ENCODE results near the gene AP2B1.

DNA sequence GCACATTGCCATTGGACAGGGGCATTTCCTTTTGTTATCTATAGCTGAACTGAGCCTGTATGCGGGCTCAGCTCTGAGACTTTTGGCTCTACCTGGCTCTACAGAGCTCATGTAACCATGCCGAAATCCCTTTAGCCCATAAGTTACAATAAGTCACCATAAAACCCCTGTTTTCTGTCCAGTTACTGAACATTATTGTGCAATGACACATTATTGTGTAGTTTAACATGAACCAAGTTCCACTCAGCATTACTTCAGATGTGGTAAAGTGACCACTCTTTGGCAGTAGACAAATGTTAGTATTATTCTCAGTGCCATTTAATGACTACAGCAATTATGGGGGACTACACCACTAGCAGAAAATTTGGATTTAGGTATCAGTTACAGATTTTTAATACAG lies 78.9 kb downstream of the AP2B1 start:
- TF ChIP-seq, protein P1, sequence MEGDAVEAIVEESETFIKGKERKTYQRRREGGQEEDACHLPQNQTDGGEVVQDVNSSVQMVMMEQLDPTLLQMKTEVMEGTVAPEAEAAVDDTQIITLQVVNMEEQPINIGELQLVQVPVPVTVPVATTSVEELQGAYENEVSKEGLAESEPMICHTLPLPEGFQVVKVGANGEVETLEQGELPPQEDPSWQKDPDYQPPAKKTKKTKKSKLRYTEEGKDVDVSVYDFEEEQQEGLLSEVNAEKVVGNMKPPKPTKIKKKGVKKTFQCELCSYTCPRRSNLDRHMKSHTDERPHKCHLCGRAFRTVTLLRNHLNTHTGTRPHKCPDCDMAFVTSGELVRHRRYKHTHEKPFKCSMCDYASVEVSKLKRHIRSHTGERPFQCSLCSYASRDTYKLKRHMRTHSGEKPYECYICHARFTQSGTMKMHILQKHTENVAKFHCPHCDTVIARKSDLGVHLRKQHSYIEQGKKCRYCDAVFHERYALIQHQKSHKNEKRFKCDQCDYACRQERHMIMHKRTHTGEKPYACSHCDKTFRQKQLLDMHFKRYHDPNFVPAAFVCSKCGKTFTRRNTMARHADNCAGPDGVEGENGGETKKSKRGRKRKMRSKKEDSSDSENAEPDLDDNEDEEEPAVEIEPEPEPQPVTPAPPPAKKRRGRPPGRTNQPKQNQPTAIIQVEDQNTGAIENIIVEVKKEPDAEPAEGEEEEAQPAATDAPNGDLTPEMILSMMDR (tag by site-specific recombination; IDR thresholded peaks at IDR 0.05), result no peak
- TF ChIP-seq, protein P2, sequence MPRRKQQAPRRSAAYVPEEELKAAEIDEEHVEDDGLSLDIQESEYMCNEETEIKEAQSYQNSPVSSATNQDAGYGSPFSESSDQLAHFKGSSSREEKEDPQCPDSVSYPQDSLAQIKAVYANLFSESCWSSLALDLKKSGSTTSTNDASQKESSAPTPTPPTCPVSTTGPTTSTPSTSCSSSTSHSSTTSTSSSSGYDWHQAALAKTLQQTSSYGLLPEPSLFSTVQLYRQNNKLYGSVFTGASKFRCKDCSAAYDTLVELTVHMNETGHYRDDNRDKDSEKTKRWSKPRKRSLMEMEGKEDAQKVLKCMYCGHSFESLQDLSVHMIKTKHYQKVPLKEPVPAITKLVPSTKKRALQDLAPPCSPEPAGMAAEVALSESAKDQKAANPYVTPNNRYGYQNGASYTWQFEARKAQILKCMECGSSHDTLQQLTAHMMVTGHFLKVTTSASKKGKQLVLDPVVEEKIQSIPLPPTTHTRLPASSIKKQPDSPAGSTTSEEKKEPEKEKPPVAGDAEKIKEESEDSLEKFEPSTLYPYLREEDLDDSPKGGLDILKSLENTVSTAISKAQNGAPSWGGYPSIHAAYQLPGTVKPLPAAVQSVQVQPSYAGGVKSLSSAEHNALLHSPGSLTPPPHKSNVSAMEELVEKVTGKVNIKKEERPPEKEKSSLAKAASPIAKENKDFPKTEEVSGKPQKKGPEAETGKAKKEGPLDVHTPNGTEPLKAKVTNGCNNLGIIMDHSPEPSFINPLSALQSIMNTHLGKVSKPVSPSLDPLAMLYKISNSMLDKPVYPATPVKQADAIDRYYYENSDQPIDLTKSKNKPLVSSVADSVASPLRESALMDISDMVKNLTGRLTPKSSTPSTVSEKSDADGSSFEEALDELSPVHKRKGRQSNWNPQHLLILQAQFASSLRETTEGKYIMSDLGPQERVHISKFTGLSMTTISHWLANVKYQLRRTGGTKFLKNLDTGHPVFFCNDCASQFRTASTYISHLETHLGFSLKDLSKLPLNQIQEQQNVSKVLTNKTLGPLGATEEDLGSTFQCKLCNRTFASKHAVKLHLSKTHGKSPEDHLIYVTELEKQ (tag by site-specific recombination; IDR thresholded peaks at IDR 0.05; ENCODE audit: borderline replicate concordance), result no peak
- TF ChIP-seq BCL11A (tag by site-specific recombination; IDR thresholded peaks at IDR 0.05; ENCODE audit: low read depth) (no peak), GLI2 (tag by site-specific recombination; IDR thresholded peaks at IDR 0.05; ENCODE audit: borderline replicate concordance, low read depth) (no peak), ZNF274 (IDR thresholded peaks at IDR 0.05; ENCODE audit: low read length) (no peak), ZNF274 (tag by site-specific recombination; IDR thresholded peaks at IDR 0.05; ENCODE audit: borderline replicate concordance) (no peak), KLF16 (tag by site-specific recombination; IDR thresholded peaks at IDR 0.05) (no peak), GLIS1 (tag by site-specific recombination; IDR thresholded peaks at IDR 0.05) (no peak), SP3 (tag by site-specific recombination; IDR thresholded peaks at IDR 0.05) (no peak), ZSCAN16 (tag by site-specific recombination; IDR thresholded peaks at IDR 0.05) (no peak), ZNF292 (tag by site-specific recombination; IDR thresholded peaks at IDR 0.05; ENCODE audit: borderline replicate concordance, low read depth) (no peak), YY1 (tag by site-specific recombination; IDR thresholded peaks at IDR 0.05) (no peak), KLF8 (tag by site-specific recombination; IDR thresholded peaks at IDR 0.05) (no peak), ZNF302 (tag by site-specific recombination; IDR thresholded peaks at IDR 0.05; ENCODE audit: low read depth) (no peak)
- TF ChIP-seq, protein P3, sequence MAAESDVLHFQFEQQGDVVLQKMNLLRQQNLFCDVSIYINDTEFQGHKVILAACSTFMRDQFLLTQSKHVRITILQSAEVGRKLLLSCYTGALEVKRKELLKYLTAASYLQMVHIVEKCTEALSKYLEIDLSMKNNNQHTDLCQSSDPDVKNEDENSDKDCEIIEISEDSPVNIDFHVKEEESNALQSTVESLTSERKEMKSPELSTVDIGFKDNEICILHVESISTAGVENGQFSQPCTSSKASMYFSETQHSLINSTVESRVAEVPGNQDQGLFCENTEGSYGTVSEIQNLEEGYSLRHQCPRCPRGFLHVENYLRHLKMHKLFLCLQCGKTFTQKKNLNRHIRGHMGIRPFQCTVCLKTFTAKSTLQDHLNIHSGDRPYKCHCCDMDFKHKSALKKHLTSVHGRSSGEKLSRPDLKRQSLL (tag by site-specific recombination; IDR thresholded peaks at IDR 0.05), result no peak
